ENCODE measurements around the gene ZNF316. TPM values are rescaled to one million over a fixed set of nuclear protein-coding genes. Genes with fewer than 3 reads are reported as not detected.

The ZNF316 gene
- 18.3 TPM for total RNA-seq (2013)
- polyA plus RNA-seq = 10 to 100 TPM in 1 of 3 donors, 1 to 10 TPM in 1, under 1 TPM in 1; 0.66 to 41.1 (median 1.2) TPM
- polyA minus RNA-seq = 21.9 and 31.2 TPM in 2 replicates
- 17.4 to 144 (median 76.8) reads per million in 11 experiments for total RNA-seq

GRCh38 chr7:6636741-6637543, at the start of gene ZNF316:
Gene ZNF316 (plus strand): TSS chr7:6637318. CDS start chr7:6642410, 5,092 bp downstream.
- WGBS (ENCODE audit: insufficient coverage) = under 1% methylated on average over 98 of the region's 104 CpGs

More at GRCh38 chr7:6636741-6637543, at the start of gene ZNF316:
- H3K9ac ChIP-seq (ENCODE audit: insufficient read depth, low read length, poor library complexity, severe bottlenecking) = peak within 1 kb of the TSS; percentile 96
- peak within 1 kb of the TSS; percentile 84 for H2AFZ ChIP-seq (ENCODE audit: insufficient read depth, low read depth, low read length, poor library complexity, severe bottlenecking)
- peaks cover 51% of the 10 kb centered on the region for H3K4me1 Mint-ChIP-seq
- H3K4me1 ChIP-seq (ENCODE audit: control insufficient read depth in 1 of 2, insufficient read depth in 2 of 2, low read length in 2 of 2) = peaks cover 48 to 66% of the 10 kb centered on the region in 2 donors
- DNase-seq = peak; percentile 71 to 88 (median 77)
- H3K4me3 Mint-ChIP-seq = peak within 1 kb of the TSS; percentile 84 to 94
- peak within 1 kb of the TSS; percentile 85 for H3K4me2 ChIP-seq (replicated peaks; ENCODE audit: extremely low read depth, low read length, poor library complexity, severe bottlenecking)
- peak within 1 kb of the TSS; percentile 89 to 98 (median 94) for H3K27ac Mint-ChIP-seq
- H3K4me3 ChIP-seq (replicated peaks in 1 of 3; ENCODE audit: low read depth in 2 of 3, low read length in 3 of 3) = peak within 1 kb of the TSS; percentile 55 to 75 (median 60)
- TF ChIP-seq CTCF (IDR thresholded peaks at IDR 0.05) = no peak
- intact Hi-C loops (cut with micrococcal nuclease) = loop anchor here in 1 of 2 donors (5.0 kb wide), 1 partner anchor 70 kb away; the partner anchor contains the start of gene ZNF12
- H3K36me3 ChIP-seq (replicated peaks in 1 of 2; ENCODE audit: control insufficient read depth in 1 of 2, insufficient read depth in 2 of 2, low read length in 2 of 2) = peaks cover 14 to 29% of the 10 kb centered on the region in 2 donors
- H4K20me1 ChIP-seq (ENCODE audit: insufficient read depth, low read length) = peaks cover 41% of the 10 kb centered on the region
- peak within 1 kb of the TSS; percentile 86 to 98 for H3K27ac ChIP-seq (ENCODE audit: low read depth in 1 of 2, low read length in 2 of 2)
- H3K36me3 Mint-ChIP-seq = peaks cover 33 to 35% of the 10 kb centered on the region in 2 donors
- H3K27me3 Mint-ChIP-seq (ENCODE audit: low read depth in 3 of 3) = peaks cover under 1 to 8% (median 3%) of the 10 kb centered on the region in 3 donors
- peaks cover 49% of the 10 kb centered on the region for H3K79me2 ChIP-seq (ENCODE audit: insufficient read depth, low read length)
- peaks cover 0 to 22% of the 10 kb centered on the region in 2 donors for H3K9me3 ChIP-seq (replicated peaks in 1 of 2; ENCODE audit: control insufficient read depth in 1 of 2, insufficient read depth in 1 of 2, low read length in 2 of 2)
- H3K9me3 Mint-ChIP-seq = peaks cover 15 to 23% (median 18%) of the 10 kb centered on the region in 7 donors
- no peaks in the 10 kb centered on the region for H3K27me3 ChIP-seq (ENCODE audit: control insufficient read depth in 2 of 2, insufficient read depth in 2 of 2, low read length in 2 of 2)

Data from CD14-positive monocyte (primary cell).